CD14-positive monocyte (primary cell): ENCODE results near the gene LHPP. TPM values are rescaled to one million over a fixed set of nuclear protein-coding genes. Genes with fewer than 3 reads are reported as not detected.

ENCODE experiments used
- DNase-seq, 3 donors: peaks; one replicate each; pipeline ENCODE4 v3.0.0-alpha.2; 2011 to 2022
- H2AFZ ChIP-seq: 2 replicates; pipeline ENCODE4 v1.6.0; 2012; ENCODE audit warnings: mild to moderate bottlenecking, low read depth, low read length, inconsistent platforms; ENCODE audit not compliant: insufficient read depth, poor library complexity, severe bottlenecking
- H3K27ac ChIP-seq, 2 donors: 1 replicate in 1 of 2; 2 replicates in 1 of 2; pipeline ENCODE4 v1.5.1; 2012 to 2013; ENCODE audit warnings: low read length in 2 of 2, control low read depth in 1 of 2, inconsistent platforms in 1 of 2, low read depth in 1 of 2, mild to moderate bottlenecking in 1 of 2
- H3K27me3 ChIP-seq, 2 donors: one replicate each; pipeline versions ENCODE4 v1.6.0 to v1.6.1; 2011 to 2013; ENCODE audit warnings: low read length in 2 of 2; ENCODE audit not compliant: control insufficient read depth in 2 of 2, insufficient read depth in 2 of 2
- H3K36me3 ChIP-seq, 2 donors: replicated peaks in 1 of 2; 1 replicate in 1 of 2; 2 replicates in 1 of 2; pipeline versions ENCODE4 v1.5.1 to v1.6.1; 2012 to 2013; ENCODE audit warnings: low read length in 2 of 2, control low read depth in 1 of 2, inconsistent platforms in 1 of 2, mild to moderate bottlenecking in 1 of 2; ENCODE audit not compliant: insufficient read depth in 2 of 2, control insufficient read depth in 1 of 2
- H3K4me1 ChIP-seq, 2 donors: 1 replicate in 1 of 2; 2 replicates in 1 of 2; pipeline versions ENCODE4 v1.5.1 to v1.6.1; 2012 to 2013; ENCODE audit warnings: low read length in 2 of 2, control low read depth in 1 of 2, inconsistent platforms in 1 of 2, mild to moderate bottlenecking in 1 of 2, moderate library complexity in 1 of 2; ENCODE audit not compliant: insufficient read depth in 2 of 2, control insufficient read depth in 1 of 2
- H3K4me2 ChIP-seq: replicated peaks from 2 replicates; pipeline ENCODE3; 2012; ENCODE audit warnings: low read length, moderate library complexity, mild to moderate bottlenecking; ENCODE audit not compliant: poor library complexity, severe bottlenecking; ENCODE audit errors: extremely low read depth
- H3K4me3 ChIP-seq, 3 experiments: fragments of 200-600 bp in 1 of 3; sonication (generic) in 1 of 3; replicated peaks in 1 of 3; 1 replicate in 2 of 3; 2 replicates in 1 of 3; pipeline ENCODE4 v1.5.1; 2011 to 2013; ENCODE audit warnings: low read length in 3 of 3, mild to moderate bottlenecking in 3 of 3, control low read depth in 2 of 3, low read depth in 2 of 3, inconsistent platforms in 1 of 3, moderate library complexity in 1 of 3
- H3K79me2 ChIP-seq: 2 replicates; pipeline ENCODE4 v1.6.0; 2012; ENCODE audit warnings: mild to moderate bottlenecking, control low read depth, inconsistent platforms, low read length, moderate library complexity; ENCODE audit not compliant: insufficient read depth
- H3K9ac ChIP-seq: 2 replicates; pipeline ENCODE4 v1.6.0; 2017; ENCODE audit warnings: low read length, mild to moderate bottlenecking; ENCODE audit not compliant: insufficient read depth, poor library complexity, severe bottlenecking
- H3K9me3 ChIP-seq, 2 donors: replicated peaks in 1 of 2; 1 replicate in 1 of 2; 2 replicates in 1 of 2; pipeline versions ENCODE4 v1.5.1 to v1.6.1; 2012 to 2013; ENCODE audit warnings: low read length in 2 of 2, control low read depth in 1 of 2; ENCODE audit not compliant: control insufficient read depth in 1 of 2, insufficient read depth in 1 of 2
- H4K20me1 ChIP-seq: 2 replicates; pipeline ENCODE4 v1.6.0; 2012; ENCODE audit warnings: mild to moderate bottlenecking, low read length, control low read depth, moderate library complexity; ENCODE audit not compliant: insufficient read depth
- H3K27ac Mint-ChIP-seq, 7 donors: one replicate each; pipeline ENCODE4 v1.8.0; 2020; ENCODE audit warnings: mild to moderate bottlenecking in 7 of 7, mixed read lengths in 7 of 7, moderate library complexity in 6 of 7, inconsistent platforms in 2 of 7
- H3K27me3 Mint-ChIP-seq, 3 donors: one replicate each; pipeline ENCODE4 v1.8.0; 2021 to 2022; ENCODE audit warnings: low read depth in 3 of 3, mild to moderate bottlenecking in 3 of 3, mixed read lengths in 3 of 3, moderate library complexity in 3 of 3, inconsistent platforms in 1 of 3
- H3K36me3 Mint-ChIP-seq, 2 donors: one replicate each; pipeline ENCODE4 v1.8.0; 2020; ENCODE audit warnings: mixed read lengths in 2 of 2, inconsistent platforms in 1 of 2, mild to moderate bottlenecking in 1 of 2
- H3K4me1 Mint-ChIP-seq: one replicate; pipeline ENCODE4 v1.8.0; 2020; ENCODE audit warnings: mild to moderate bottlenecking, mixed read lengths
- H3K4me3 Mint-ChIP-seq, 2 donors: one replicate each; pipeline ENCODE4 v1.8.0; 2020; ENCODE audit warnings: mild to moderate bottlenecking in 2 of 2, mixed read lengths in 2 of 2, moderate library complexity in 1 of 2
- H3K9me3 Mint-ChIP-seq, 7 donors: one replicate each; pipeline ENCODE4 v1.8.0; 2020 to 2022; ENCODE audit warnings: mixed read lengths in 7 of 7, mild to moderate bottlenecking in 6 of 7, moderate library complexity in 6 of 7, inconsistent platforms in 2 of 7
- CTCF ChIP-seq: fragments of 200-600 bp; IDR thresholded peaks from one replicate; pipeline ENCODE4 v1.8.0; 2022; ENCODE audit warnings: antibody characterized with exemption, mild to moderate bottlenecking
- WGBS: methylation state at CpG from one replicate; pipeline ENCODE4 v1.1.5; 2013; ENCODE audit warnings: missing lambda C conversion rate; ENCODE audit not compliant: insufficient coverage; 5-methylcytosine and 5-hydroxymethylcytosine counted together
- intact Hi-C, 2 donors: fragments of 100-400 bp; cut with micrococcal nuclease; formaldehyde crosslinking; loops; one replicate each; pipeline versions ENCODE4 v1.15.0 to v1.15.1; 2023
- polyA plus RNA-seq, 3 donors: library from polyadenylated mRNA; depleted of rRNA in 1 of 3; unstranded in 2 of 3; stranded (reverse) in 1 of 3; fragments of 300-500 nt in 2 of 3; fragments of >200 nt in 1 of 3; fragmentation: Illumina TruSeq in 2 of 3; gene quantifications; 1 replicate in 2 of 3; 2 replicates in 1 of 3; pipeline ENCODE4 v1.2.3, GENCODE V29; 2012 to 2021

The LHPP gene
- polyA plus RNA-seq, 3 donors = 15.2 to 20.6 (median 19.5) TPM

GRCh38 chr10:124510759-124511158, 49.1 kb downstream of the LHPP start:
- Mint-ChIP-seq H3K9me3 (no peaks in the 10 kb centered on the region), H3K27me3 (peaks cover 1 to 4% (median 1%) of the 10 kb centered on the region in 3 donors), H3K36me3 (peaks cover 6 to 11% of the 10 kb centered on the region in 2 donors), H3K4me1 (no peaks in the 10 kb centered on the region), H3K27ac (no peak overlapping the region), H3K4me3 (no peak overlapping the region)
- Histone ChIP-seq H3K9me3 (no peaks in the 10 kb centered on the region), H3K9ac (no peak overlapping the region), H4K20me1 (no peaks in the 10 kb centered on the region), H3K79me2 (no peaks in the 10 kb centered on the region), H3K4me3 (no peak overlapping the region), H2AFZ (no peak overlapping the region), H3K27ac (no peak overlapping the region), H3K4me2 (no peak overlapping the region), H3K27me3 (no peaks in the 10 kb centered on the region), H3K36me3 (no peaks in the 10 kb centered on the region), H3K4me1 (no peaks in the 10 kb centered on the region)
- intact Hi-C loops = no loop called here
- no peak for DNase-seq
- WGBS = 98% methylated on average over 10 of the region's 10 CpGs
- no peak for TF ChIP-seq CTCF

GRCh38 chr10:124511205-124512039, 49.8 kb downstream of the LHPP start:
- no peak overlapping the region for H3K4me3 Mint-ChIP-seq
- no peaks in the 10 kb centered on the region for H3K9me3 Mint-ChIP-seq

More at GRCh38 chr10:124511205-124512039, 49.8 kb downstream of the LHPP start:
- Histone ChIP-seq H3K79me2 (no peaks in the 10 kb centered on the region), H2AFZ (no peak overlapping the region), H3K27me3 (no peaks in the 10 kb centered on the region), H3K4me1 (no peaks in the 10 kb centered on the region), H3K9me3 (no peaks in the 10 kb centered on the region), H3K36me3 (no peaks in the 10 kb centered on the region), H3K4me2 (no peak overlapping the region), H3K4me3 (no peak overlapping the region), H3K9ac (no peak overlapping the region), H3K27ac (no peak overlapping the region), H4K20me1 (no peaks in the 10 kb centered on the region)
- no peak for DNase-seq
- no peak for TF ChIP-seq CTCF
- Mint-ChIP-seq H3K4me1 (no peaks in the 10 kb centered on the region), H3K27me3 (peaks cover 1 to 2% (median 1%) of the 10 kb centered on the region in 3 donors), H3K36me3 (peaks cover 6 to 13% of the 10 kb centered on the region in 2 donors), H3K27ac (peak overlapping the region in 1 of 7 donors; percentile 15)
- 61% methylated on average over 10 of the region's 16 CpGs for WGBS
- intact Hi-C loops = no loop called here
